PFSK-1 (cell line): ENCODE data around the gene TRIM8.

Experiments
- FOXP2 ChIP-seq: optimal IDR thresholded peaks from 2 replicates; pipeline ENCODE3; 2011; ENCODE audit warnings: borderline replicate concordance, control low read depth, inconsistent platforms; ENCODE audit not compliant: insufficient read depth; ENCODE audit errors: extremely low read length, extremely low read depth
- POLR2AphosphoS5 ChIP-seq: IDR thresholded peaks from 2 replicates; pipeline ENCODE4 v1.6.1; 2012; ENCODE audit warnings: low read depth, mild to moderate bottlenecking, control low read depth, low read length, moderate library complexity
- REST ChIP-seq, 2 experiments: IDR thresholded peaks; 2 replicates each; pipeline versions ENCODE4 v1.6.1 to v1.8.0; 2011 to 2012; ENCODE audit warnings: low read depth in 2 of 2, low read length in 2 of 2, control low read depth in 1 of 2, inconsistent platforms in 1 of 2, mild to moderate bottlenecking in 1 of 2, moderate library complexity in 1 of 2; ENCODE audit not compliant: insufficient read depth in 1 of 2
- SIN3A ChIP-seq: IDR thresholded peaks from 2 replicates; pipeline ENCODE4 v1.6.1; 2012; ENCODE audit warnings: mild to moderate bottlenecking, low read length, moderate library complexity, borderline replicate concordance; ENCODE audit not compliant: insufficient read depth
- TAF1 ChIP-seq: IDR thresholded peaks from 2 replicates; pipeline ENCODE4 v1.6.1; 2012; ENCODE audit warnings: low read length, control low read depth, borderline replicate concordance; ENCODE audit not compliant: insufficient read depth

The TRIM8 gene

GRCh38 chr10:102633287-102633686 lies 11.0 kb upstream of the TRIM8 start:
- TF ChIP-seq POLR2AphosphoS5 = no peak
- no peak for TF ChIP-seq TAF1
- no peak for TF ChIP-seq REST (IDR thresholded peaks at IDR 0.05; ENCODE audit: insufficient read depth in 1 of 2, low read depth in 2 of 2, low read length in 2 of 2)
- TF ChIP-seq FOXP2 = no peak
- no peak for TF ChIP-seq SIN3A

GRCh38 chr10:102633848-102634247 lies 10.4 kb upstream of the TRIM8 start:
- TF ChIP-seq SIN3A (no peak), POLR2AphosphoS5 (no peak), REST (IDR thresholded peaks at IDR 0.05; ENCODE audit: insufficient read depth in 1 of 2, low read depth in 2 of 2, low read length in 2 of 2) (no peak), FOXP2 (no peak), TAF1 (no peak)

- TF ChIP-seq SIN3A (no peak), TAF1 (no peak), REST (IDR thresholded peaks at IDR 0.05; ENCODE audit: insufficient read depth in 1 of 2, low read depth in 2 of 2, low read length in 2 of 2) (no peak), POLR2AphosphoS5 (no peak), FOXP2 (no peak)
Observed at GRCh38 chr10:102634686-102635085, 9.6 kb upstream of the TRIM8 start.

GRCh38 chr10:102635377-102635776 lies 8.9 kb upstream of the TRIM8 start:
- TF ChIP-seq TAF1 (no peak), POLR2AphosphoS5 (no peak), FOXP2 (no peak), REST (IDR thresholded peaks at IDR 0.05; ENCODE audit: insufficient read depth in 1 of 2, low read depth in 2 of 2, low read length in 2 of 2) (no peak), SIN3A (no peak)

- no peak for TF ChIP-seq TAF1
- TF ChIP-seq POLR2AphosphoS5 = no peak
- no peak for TF ChIP-seq REST (IDR thresholded peaks at IDR 0.05; ENCODE audit: insufficient read depth in 1 of 2, low read depth in 2 of 2, low read length in 2 of 2)
- TF ChIP-seq SIN3A = no peak
- no peak for TF ChIP-seq FOXP2
Observed at GRCh38 chr10:102639537-102639936, 4.7 kb upstream of the TRIM8 start.
